NCI-H128 (cell line): ENCODE measurements around the gene VAV1.

Experiments
- DNase-seq: peaks from one replicate; lab custom pipeline; 2025; ENCODE audit not compliant: unreplicated experiment; lab: John Stamatoyannopoulos, UW

Gene VAV1, protein sequence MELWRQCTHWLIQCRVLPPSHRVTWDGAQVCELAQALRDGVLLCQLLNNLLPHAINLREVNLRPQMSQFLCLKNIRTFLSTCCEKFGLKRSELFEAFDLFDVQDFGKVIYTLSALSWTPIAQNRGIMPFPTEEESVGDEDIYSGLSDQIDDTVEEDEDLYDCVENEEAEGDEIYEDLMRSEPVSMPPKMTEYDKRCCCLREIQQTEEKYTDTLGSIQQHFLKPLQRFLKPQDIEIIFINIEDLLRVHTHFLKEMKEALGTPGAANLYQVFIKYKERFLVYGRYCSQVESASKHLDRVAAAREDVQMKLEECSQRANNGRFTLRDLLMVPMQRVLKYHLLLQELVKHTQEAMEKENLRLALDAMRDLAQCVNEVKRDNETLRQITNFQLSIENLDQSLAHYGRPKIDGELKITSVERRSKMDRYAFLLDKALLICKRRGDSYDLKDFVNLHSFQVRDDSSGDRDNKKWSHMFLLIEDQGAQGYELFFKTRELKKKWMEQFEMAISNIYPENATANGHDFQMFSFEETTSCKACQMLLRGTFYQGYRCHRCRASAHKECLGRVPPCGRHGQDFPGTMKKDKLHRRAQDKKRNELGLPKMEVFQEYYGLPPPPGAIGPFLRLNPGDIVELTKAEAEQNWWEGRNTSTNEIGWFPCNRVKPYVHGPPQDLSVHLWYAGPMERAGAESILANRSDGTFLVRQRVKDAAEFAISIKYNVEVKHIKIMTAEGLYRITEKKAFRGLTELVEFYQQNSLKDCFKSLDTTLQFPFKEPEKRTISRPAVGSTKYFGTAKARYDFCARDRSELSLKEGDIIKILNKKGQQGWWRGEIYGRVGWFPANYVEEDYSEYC

DNA sequence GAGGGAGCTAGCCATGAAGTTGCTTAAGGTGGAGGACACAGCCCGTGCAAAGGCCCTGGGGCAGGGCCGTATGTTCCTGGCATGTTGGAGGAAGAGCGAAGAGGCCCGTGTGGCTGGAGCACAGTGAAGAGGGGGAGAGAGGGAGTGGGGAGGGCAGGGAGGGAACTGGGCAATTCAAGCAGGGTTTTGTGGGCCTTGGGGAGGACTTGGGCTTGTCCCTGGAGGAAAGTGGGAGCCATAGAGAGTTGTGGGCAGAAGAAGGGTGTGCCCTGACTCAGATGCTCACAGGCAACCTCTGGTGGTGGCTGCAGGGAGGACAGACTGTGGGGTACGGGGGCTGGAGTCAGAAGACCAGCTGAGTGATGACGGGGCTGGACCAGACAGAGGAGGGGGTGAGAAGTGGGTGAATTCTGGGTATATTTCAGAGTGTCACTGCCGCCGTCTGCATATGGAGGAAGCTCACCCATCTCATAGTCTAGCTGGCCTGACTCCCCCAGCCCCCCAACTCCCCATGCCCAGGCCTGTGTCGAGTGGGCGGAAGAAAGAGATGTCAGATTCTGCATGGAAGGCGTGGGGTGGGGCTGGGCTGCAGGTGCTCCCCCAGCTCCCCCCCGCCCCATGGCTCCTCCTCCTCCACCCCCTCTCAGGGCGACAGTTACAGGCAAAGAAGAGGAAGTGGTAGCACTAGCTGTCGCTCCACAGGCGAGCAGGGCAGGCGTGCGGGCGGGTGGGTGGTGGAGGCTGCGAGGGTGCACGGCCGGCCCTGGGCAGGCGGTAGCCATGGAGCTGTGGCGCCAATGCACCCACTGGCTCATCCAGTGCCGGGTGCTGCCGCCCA lies at the start of gene VAV1:
TSS of gene VAV1 (plus strand) at position 681 of the 838 bp plus-strand sequence. CDS start at position 781, 100 bp downstream.
- no peak for DNase-seq

DNA sequence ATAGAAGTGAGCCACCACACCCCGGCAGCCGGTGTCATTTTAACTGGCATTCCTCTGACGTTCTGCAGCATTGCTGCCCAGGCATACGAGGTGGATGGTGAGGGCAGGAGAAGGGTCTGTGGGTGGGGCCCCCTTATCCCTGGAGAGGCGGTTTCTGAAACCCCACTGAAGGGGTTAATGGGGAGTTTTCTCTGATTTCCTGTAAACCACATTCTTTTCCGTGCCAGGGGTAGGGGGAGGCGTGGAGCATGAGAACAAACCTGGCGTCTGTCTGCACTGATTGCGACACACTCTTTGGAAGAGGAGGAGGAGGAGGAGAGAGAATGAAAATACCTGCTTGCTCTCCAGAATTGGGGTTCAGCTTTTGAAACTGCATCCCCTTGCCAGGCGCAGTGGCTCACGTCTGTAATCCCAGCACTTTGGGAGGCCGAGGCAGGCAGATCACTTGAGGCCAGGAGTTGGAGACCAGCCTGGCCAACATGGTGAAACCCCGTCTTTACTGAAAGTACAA lies 49.3 kb upstream of the VAV1 start:
- DNase-seq = no peak

DNA sequence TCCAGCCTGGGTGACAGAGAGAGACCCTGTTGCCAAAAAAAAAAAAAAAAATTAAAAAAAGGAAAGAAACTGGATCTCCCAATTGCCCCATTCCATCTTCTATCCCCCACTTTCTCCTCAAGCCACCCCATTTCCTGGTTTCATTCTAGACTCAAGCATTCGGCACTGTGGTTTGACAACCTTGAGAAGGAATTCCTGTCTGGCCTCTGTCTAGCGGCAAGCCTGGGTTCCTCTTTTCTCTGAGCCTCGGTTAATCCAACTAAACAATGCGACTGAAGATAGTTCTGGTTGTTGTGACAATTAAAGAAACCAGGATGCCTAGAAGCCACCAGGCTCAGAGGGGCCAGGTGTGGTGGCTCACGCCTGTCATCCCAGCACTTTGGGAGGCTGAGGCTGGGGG lies 48.8 kb upstream of the VAV1 start:
- no peak for DNase-seq

DNA sequence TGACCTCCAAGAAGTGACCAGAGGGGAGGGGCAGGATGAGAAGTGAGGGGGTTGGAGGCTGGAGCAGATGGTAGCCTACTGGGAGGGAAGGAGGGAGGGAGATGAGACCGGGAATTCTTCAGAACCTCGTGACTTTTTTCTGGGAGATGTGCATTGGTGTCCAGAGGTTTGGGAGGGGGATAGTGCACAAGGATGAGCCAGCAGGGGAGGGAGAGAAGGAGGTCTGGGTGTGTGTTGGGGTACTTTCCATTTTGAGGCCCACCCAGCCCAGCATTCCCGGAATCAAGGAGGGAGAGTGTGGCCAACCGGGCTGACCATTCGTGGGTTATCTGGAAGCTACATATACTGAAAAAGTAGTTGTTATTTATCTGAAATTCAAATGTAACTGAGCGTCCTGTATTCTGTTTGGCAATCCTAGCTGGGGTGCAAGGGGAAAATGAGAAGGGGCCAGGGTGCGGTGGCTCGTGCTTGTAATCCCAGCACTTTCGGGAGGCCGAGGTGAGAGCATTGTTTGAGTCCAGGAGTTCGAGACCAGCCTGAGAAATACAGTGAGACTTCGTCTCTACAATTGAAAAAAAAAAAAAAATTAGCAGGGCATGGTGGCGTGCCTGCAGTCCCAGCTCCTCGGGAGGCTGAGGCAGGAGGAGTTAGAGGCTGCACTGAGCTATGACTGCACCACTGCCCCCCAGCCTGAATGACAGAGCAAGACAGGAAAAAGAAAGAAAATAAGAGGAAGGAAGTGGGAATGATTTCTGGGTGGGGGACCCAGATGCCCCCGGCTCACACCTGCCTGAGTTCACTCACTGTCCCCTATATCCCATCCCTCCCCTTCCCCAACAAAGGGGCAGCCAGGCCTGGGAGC lies 47.6 kb upstream of the VAV1 start:
- DNase-seq = no peak

DNA sequence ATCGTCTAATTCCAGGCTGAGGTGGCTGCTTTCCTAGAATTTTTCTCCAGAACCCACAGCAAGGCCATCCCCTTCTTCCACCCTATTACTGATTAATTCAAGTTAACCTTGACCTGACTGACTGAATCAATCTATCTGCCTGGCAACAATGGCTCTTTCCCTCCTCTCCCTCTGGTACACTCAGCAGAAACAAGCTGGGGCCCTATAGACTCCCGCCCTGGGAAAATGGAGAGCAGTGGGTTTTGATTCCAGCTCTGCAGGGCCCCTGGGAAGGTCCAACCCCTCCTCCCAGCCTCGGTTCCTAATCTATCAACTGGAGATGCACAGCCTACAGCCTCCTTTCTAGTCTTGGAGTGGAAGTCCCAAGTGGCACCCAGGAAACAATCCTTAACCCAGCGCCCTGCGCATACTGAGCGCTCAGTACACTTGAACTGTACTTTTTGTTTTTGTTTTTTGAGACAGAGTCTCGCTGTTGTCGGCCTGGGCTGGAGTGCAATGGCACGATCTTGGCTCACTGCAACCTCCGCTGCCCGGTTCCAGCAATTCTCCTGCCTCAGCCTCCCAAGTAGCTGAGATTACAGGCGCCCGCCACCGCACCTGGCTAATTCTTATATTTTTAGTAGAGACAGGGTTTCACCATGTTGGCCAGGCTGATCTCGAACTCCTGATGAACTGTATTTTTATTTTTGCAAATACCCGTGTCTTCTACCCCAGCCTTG lies 46.8 kb upstream of the VAV1 start:
- no peak for DNase-seq

DNA sequence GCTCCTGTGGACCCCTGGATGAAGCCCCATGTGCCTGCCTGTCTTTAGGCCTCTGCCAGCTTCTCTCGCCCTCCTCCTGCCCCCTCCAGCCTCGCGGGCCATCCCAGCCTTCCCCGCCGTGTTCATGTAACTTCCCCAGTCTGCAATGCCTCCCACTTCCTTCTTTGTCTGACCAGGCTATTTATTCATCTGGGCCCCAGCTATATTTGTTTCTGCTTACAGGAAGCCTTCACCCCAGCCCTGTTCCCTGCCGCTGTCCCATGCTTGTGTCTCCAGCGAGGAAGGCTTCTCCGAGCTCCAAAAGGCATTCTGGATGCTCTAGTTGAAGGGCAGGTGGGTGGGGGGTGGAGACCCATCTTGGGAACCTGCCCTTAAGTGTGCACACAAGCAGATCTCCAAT lies 44.2 kb upstream of the VAV1 start:
- no peak for DNase-seq

DNA sequence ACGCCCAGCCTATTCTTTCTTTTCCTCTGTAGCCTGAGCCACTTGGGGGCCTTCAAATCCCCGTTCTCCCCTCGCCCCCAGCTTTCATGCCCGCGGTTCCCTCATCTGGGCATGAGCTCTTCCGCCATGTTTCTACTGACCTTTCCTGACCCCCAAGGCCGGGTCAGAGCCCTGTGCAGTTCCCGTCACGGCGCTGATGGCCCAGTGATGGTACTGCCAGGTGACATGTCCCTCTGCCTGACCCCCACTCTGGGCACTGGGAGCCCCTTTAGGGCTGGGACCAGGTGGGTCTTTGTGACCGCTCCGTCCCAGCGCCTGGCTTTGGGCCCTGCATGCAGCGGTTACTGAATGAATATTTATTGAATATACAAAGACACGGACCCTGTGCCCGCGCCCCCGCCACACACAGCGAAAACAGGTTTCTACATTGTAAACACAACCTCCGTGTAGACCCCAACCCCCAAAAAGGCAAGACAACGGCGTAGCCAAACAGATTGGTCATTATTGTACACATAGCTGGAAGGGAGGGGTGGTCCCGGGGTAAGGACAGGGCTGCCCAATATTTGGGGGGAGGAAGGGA lies 42.8 kb upstream of the VAV1 start:
- DNase-seq = no peak

DNA sequence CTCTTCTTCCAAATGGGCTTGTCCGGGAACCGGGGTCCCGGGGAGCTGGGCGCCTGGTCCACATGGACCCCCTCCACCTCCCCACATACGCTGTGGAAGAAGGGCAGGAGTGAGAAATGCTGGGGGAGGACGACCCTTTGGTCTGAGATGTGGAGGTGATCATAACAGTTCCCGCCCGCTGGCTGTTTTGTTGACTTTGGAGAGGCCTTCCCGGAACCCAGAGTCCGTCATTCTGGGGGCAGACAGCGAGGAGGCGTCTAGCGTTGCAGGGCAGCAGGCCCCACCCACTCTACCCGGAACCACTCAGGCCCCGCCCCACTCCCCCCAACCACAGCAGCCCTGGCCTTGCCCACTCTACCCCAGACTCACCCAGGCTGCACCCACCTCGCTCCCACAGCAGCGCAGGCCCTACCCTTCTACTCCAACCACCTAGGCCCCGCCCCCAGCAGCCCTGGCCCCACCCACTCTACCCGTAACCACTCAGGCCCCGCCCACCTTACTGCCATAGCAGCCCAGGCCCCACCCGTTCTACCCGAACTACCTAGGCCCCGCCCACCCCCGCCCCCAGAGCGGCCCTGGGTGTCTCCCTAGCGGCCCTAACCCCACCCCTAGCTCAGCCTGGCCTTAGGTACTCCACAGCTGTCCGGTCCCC lies 42.2 kb upstream of the VAV1 start:
- DNase-seq = no peak

DNA sequence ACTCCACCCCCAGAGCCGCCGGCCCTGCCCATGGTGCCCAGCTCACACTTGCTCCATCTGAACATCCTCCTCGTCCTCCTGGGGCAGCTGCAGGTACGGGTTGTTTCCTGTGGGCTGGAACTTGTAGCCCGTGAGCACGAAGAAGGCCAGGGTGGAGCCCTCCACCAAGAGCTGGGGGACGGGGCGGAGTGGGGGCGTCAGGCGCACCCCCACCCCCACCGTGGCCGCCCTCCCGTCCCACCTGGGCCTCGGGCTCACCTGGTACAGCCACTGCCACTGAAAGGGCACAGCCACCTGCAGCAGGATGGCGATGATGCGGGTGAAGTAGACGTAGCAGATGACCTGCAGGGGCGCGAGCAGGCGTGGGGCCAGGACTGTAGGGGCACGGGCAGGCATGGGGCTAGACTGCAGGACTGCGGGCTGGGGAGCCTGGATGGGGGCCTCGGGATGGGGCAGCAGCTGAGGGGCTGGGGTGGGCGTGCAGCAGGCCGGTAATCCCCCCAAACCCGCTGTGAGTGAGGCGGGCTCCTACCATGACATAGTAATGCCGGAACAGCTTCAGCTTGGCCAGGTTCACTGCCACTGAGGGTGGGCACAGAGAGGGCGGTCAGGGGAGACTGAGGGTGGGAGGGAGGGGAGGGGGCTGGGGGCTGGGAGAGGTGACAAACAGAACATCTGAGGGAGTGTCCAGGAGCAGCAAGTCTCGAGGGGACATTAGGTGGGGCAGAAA lies 41.4 kb upstream of the VAV1 start:
- DNase-seq = no peak

DNA sequence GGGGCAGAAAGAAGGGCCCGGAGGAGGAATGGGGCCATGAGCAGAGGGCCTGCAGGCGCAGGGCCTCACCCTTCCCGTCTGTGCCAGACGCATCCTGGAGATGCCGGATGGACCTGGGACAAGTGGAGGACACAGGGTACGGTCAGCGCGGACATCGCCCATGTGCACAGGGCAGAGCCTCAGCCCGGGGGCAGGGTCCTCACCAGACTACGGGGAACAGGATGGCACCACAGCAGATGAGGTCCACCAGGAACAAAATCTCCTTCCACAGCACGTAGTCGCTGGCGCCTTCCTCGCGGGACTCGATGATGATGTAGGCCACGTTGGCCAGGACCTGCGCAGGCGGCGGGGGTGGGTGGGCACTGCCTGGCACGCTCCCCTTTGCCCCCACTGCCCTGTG lies 40.7 kb upstream of the VAV1 start:
- no peak for DNase-seq

DNA sequence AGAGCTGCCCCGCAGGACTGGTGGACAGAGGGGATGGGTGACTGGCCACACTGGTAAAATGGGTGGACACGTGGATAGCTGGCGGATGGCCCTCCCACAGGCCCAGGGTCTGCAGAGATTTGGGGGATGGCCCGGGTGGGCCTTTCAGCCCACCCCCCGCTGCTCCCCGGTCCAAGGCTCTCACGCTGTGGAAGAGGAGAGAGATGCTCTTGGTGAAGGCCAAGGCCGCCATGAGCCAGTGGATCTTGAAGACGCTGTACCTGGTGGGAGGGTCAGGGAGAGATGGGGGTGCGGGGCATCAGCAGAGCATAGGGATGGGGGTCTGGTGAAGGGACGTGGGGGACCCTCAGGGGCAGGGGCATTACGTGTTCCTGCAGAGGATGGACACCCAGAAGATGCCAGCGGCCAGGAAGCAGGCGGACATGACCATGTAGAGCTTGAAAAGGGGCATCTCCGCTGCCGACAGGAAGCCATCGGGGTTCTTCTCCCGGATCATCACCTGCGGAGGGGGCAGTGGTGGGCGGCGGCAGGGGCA lies 39.6 kb upstream of the VAV1 start:
- no peak for DNase-seq

DNA sequence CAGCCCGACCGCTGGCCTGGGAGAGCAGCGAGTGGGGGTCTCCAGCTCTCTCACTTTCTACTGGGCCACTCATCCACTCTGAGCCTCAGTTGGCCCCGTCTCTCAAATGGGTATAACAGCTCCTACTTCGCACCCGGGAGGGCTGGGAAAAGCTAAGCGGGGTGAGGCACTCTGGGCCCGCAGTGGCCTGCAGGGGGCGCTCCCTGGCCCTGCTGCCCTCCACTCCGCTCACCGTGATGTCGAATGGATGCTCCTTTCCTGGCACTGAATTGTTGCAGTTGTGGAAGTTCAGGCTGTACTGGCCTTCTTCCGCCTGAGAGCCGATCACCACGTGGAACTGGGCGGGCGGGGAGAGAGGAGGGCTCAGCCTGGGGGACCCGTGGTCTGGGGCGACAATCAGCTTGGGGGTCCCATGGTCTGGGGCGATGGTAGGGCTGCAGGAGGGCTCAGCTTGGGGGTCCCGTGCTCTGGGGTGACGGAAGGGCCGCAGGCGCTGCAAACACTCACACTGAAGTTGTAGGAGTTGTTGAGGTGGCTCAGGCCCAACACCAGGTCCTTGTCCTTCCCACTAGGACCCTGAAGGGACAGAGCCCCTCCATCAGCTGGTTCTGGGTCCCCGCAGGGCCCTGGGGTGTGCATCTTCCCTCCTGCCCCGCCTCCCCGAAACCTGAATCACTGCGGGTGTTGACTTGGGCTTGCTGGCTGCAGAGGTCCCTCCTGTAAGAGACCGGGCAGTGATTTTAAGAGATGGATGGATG lies 39.0 kb upstream of the VAV1 start:
- DNase-seq = no peak

DNA sequence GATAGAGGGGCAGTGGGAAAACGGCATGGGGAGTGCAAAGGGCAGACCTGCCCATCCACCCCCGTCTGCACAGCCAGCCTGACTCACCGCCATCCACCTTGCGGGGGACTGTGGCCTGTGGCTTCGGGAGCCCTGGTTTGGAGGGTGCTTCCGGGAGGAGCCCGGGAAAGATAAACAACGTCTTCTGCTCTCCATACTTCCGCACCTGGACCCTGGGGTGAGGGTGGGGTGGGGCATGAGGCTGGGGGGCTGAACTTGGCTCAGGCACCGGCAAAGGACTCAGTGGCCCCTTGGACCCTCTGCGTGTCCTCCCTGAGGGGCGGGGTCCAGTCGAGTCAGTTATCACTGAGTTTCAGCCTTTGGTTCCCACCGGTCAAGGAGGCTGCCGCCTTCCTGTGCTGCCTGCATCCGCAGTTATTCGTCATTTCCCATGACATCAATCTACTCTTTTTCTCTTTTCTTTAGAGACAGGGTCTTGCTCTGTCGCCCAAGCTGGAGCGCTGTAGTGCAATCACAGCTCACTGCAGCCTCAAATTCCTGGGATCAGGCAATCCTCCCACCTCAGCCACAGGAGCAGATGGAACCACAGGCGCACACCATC lies 38.3 kb upstream of the VAV1 start:
- no peak for DNase-seq

DNA sequence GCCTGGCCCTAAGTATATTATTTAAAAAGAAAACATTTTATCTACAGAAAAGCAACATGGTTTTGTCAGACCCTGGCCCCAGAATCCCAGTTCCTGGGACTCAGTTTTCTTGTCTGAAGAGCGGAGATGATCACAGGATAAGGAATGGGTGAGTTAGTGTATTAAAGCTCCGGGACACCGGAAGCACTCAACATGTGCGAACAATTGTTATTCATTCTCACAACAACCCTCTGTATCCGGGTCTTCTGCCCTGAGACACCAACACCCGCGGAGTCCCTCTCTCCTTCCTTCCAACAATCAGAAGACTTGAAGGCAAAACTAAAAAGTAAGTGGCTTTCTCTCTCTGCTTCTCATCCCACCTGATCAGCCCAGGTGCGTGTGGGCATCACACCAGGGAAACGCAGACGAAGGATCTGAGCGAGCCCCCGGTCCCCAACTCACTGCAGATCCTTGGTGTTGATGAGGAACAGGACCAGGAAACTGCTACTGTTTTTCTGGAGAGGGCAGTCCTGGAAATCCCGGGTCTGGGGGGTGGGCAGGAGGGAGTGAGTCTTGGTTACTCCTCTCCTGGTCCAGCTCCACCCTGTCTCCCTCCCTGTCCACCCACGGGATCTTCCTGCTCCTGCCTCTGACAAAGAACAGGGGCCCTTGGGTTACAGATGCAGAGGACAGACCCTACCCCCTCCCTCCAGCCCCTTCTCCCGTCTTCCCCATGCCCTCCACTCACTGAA lies 37.2 kb upstream of the VAV1 start:
- DNase-seq = no peak

DNA sequence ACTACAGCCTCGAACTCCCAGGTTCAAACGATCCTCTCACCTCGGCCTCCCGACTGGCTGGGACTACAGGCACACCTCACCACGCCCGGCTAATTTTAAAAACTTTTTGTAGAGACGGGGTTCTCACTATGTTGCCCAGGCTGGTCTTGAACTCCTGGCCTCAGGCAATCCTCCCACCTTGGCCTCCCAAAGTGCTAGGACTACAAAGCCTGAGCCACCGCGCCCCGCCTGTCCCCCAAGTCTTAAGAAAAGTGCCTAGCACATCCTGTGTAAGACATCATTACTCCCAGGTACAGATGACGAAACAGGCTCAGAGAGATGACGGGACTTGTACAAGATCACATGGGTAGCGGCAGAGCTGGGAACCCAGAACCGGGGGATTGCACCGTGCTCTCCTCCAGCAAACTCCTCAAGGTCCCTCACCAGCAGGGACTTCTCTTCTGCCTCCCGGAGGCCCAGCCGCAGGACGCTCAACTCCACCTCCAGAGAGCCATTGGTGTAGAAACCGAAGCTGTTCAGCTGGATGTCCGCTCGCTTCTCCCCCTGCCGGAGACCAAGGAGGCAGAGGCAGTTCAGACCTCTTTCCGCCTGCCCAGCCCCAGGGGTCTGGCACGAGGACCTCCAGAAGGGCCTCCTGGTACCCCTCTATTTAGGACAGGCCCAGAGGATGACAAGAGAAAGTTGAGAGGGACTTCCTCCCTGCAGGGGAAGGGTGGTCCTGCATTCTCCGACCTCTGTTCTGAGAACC lies 36.2 kb upstream of the VAV1 start:
- no peak for DNase-seq
